Right atrium auricular region (tissue), 2 donors: Measurements from ENCODE around the gene NUTF2. TPM values are rescaled to one million over a fixed set of nuclear protein-coding genes. Genes with fewer than 3 reads are reported as not detected.
A peak's percentile ranks its signal among the peaks of the same experiment; 100 is the strongest.

ENCODE experiments used
- DNase-seq: peaks from one replicate; pipeline ENCODE4 v3.0.0-alpha.2; 2019; ENCODE audit warnings: low spot score
- H3K27ac ChIP-seq, 2 donors: fragments of 200-600 bp; sonication (generic); 1 replicate in 1 of 2; 2 replicates in 1 of 2; pipeline ENCODE4 v1.5.1; 2016 to 2019
- H3K27me3 ChIP-seq, 2 donors: fragments of 200-600 bp; sonication (generic); one replicate each; pipeline versions ENCODE4 v1.5.1 to v1.6.0; 2017 to 2019
- H3K36me3 ChIP-seq: fragments of 200-600 bp; sonication (generic); one replicate; pipeline ENCODE4 v1.5.1; 2016
- H3K4me1 ChIP-seq, 2 donors: fragments of 200-600 bp; sonication (generic); one replicate each; pipeline versions ENCODE4 v1.5.1 to v1.6.0; 2017 to 2019
- H3K4me3 ChIP-seq, 2 donors: fragments of 200-600 bp; sonication (generic); 1 replicate in 1 of 2; 2 replicates in 1 of 2; pipeline ENCODE4 v1.5.1; 2017 to 2019; ENCODE audit warnings: mild to moderate bottlenecking in 1 of 2, moderate library complexity in 1 of 2
- H3K9me3 ChIP-seq, 2 donors: fragments of 200-600 bp; sonication (generic); one replicate each; pipeline ENCODE4 v1.5.1; 2019
- total RNA-seq, 2 donors: library from RNA; depleted of rRNA; stranded (reverse); fragments of >200 nt; gene quantifications; one replicate each; pipeline ENCODE4 v1.1.0, GENCODE V29; 2016
- TF ChIP-seq, protein P1 (sequence below), 2 donors: fragments of 200-600 bp; sonication (generic); IDR thresholded peaks; one replicate each; pipeline ENCODE4 v1.5.1; 2019; ENCODE audit warnings: antibody characterized with exemption in 2 of 2

The NUTF2 gene
- total RNA-seq, 2 donors from 2014 or later = 44.6 to 132 TPM

DNA sequence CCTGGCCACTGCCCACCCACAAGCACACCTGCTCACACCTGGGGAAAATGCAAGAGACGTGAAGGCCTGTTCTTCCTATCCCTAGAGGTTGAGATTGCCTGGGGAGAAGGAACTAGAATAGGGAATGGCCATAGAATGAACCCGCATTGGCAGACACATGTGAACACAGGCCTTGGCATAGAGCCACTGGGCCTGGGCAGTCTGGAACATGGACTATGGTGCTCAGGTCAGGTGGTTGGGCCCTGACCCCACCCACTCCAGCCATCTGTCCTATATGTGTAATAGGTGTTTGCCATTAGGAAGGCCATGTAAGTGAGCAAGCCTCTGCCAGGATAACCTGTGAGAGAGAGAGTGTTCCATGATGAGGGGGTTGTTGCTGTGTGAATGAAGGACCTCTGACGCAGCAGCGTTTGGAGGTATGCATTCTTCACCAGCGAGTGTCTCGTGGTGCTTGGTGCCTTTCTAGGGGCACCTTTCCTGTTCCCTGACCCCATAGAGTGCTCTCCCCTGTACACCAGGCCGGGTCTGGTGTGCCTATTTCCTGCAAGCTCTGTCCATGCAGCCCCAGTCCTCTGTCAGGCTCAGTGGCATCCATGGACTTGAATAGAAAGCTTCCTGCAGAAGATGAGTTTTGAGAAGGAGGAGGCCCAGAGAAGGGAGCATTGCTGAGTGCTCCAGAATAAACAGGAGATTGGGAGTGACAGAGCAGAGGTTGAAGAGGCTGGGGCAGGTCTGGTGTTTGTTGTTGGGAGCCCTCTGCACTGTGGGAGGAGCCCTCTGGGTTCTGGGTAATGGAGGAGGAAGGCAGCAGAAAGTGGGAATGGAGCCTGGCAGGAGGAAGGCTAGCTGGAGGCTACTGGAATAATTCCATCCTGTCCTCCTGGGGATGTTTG lies 69.3 kb downstream of the NUTF2 start:
- TF ChIP-seq, protein P1, sequence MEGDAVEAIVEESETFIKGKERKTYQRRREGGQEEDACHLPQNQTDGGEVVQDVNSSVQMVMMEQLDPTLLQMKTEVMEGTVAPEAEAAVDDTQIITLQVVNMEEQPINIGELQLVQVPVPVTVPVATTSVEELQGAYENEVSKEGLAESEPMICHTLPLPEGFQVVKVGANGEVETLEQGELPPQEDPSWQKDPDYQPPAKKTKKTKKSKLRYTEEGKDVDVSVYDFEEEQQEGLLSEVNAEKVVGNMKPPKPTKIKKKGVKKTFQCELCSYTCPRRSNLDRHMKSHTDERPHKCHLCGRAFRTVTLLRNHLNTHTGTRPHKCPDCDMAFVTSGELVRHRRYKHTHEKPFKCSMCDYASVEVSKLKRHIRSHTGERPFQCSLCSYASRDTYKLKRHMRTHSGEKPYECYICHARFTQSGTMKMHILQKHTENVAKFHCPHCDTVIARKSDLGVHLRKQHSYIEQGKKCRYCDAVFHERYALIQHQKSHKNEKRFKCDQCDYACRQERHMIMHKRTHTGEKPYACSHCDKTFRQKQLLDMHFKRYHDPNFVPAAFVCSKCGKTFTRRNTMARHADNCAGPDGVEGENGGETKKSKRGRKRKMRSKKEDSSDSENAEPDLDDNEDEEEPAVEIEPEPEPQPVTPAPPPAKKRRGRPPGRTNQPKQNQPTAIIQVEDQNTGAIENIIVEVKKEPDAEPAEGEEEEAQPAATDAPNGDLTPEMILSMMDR (IDR thresholded peaks at IDR 0.05) = no peak
- Histone ChIP-seq H3K4me1 (peaks cover 0 to 49% of the 10 kb centered on the region in 2 donors), H3K36me3 (peaks cover 14% of the 10 kb centered on the region), H3K27ac (peak overlapping the region in 1 of 2 donors; percentile 94), H3K4me3 (no peak overlapping the region), H3K9me3 (no peaks in the 10 kb centered on the region), H3K27me3 (no peaks in the 10 kb centered on the region)
- no peak for DNase-seq

DNA sequence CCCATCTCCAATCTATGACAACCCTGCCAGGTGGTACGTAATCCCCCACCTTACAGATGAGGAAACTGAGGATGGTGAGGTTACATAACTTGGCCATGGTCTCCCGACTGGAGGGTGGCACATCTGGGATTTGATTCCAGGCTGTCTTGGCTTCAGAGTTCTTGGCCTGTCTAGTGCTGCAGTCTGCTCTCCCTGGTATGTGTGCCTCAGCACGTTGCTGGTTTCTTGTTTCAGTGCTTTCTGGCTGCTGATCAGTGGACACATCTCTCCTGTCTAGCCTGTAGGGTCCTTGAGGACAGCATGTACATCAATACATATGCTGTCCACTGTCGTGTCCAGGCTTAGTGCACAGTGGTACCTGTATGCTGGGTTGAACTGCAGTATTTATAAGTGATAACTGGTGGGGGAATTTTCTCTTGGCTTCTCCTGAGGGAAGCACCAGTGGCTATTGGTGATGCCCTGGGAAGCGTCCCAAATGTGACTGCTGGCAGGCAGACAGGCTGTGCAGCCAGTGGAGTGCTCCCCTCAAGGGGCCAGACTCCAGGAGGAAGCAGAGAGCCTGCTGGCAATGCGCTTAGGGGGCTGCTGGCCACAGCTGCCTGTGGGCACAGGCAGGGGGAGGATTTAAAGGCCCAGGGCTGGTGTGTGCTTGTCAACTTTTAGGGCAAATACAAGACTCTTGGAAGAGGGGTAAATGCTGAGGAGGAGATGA lies 70.6 kb downstream of the NUTF2 start:
- H3K4me3 ChIP-seq = no peak overlapping the region
- H3K27ac ChIP-seq = peak overlapping the region; percentile 77 to 94
- no peaks in the 10 kb centered on the region for H3K27me3 ChIP-seq
- H3K9me3 ChIP-seq = no peaks in the 10 kb centered on the region
- DNase-seq = no peak
- peaks cover 2% of the 10 kb centered on the region for H3K36me3 ChIP-seq
- H3K4me1 ChIP-seq = peaks cover 0 to 62% of the 10 kb centered on the region in 2 donors
- TF ChIP-seq, protein P1 (IDR thresholded peaks at IDR 0.05) = no peak

DNA sequence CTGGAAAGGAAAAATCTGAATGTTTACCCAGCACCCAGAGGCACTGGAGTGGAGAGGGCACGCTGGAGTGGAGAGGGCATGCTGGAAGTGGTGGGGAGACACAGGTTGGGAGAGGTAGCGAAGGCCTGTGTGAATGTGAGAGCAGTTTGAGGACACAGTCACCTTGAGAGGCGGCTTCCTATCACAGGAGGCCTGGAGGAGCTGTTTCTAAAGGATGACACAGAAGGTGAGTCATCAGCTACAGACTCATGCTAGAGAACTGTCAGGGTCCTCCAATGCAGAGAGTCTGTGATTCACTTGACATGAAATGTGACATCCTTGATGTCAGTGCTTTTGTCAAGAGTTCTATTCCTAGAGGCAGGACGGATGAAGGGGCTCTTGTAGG lies 71.1 kb downstream of the NUTF2 start:
- H3K4me3 ChIP-seq = no peak overlapping the region
- H3K4me1 ChIP-seq = peaks cover 0 to 67% of the 10 kb centered on the region in 2 donors
- peak overlapping the region; percentile 77 to 94 for H3K27ac ChIP-seq
- no peaks in the 10 kb centered on the region for H3K27me3 ChIP-seq
- DNase-seq = no peak
- TF ChIP-seq, protein P1 (IDR thresholded peaks at IDR 0.05) = no peak
- no peaks in the 10 kb centered on the region for H3K9me3 ChIP-seq
- H3K36me3 ChIP-seq = no peaks in the 10 kb centered on the region

DNA sequence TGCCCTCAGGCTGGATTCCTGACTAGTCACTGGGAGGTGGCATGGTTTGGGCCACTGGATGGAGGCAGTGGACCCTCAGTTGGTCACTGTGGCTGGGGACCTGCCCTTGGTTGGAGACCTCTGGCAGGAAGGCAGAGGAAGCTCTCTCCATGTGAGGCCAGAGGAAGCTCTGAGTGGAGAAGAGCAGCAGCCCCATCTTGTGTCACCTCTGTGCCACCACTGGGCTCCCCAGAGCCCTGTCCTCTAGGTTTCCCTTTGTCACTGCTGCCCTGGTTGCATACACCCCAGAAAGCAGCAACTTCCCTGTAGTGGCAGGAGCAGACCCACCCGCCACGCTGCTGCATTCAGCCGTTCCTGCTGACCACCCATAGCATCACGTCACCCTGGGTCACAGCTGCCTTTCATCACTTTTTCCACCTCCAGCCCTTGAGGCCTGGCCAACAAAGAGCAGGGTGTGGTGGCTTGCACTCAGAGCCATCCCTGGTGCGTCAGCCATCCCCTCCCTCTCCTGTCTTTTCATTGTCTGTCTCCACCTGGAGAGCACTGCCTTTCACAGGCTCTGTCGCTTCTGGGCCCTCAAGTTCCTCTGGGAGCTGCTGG lies 73.0 kb downstream of the NUTF2 start:
- peaks cover 0 to 80% of the 10 kb centered on the region in 2 donors for H3K4me1 ChIP-seq
- no peak for DNase-seq
- H3K36me3 ChIP-seq = no peaks in the 10 kb centered on the region
- H3K27ac ChIP-seq = peak overlapping the region; percentile 77 to 94
- H3K9me3 ChIP-seq = no peaks in the 10 kb centered on the region
- no peak overlapping the region for H3K4me3 ChIP-seq
- H3K27me3 ChIP-seq = no peaks in the 10 kb centered on the region
- TF ChIP-seq, protein P1 (IDR thresholded peaks at IDR 0.05) = peak in 1 of 2 donors; percentile 44

Other genes starting within 250 kb of the NUTF2 start
- gene CARMIL2, start 201.8 kb upstream of the NUTF2 start, total RNA-seq = under 1 TPM in 1 of 2 donors, not detected in 1; 0.47 TPM
- 10 to 100 TPM in 1 of 2 donors, 1 to 10 TPM in 1; 7.0 to 10.8 TPM for gene ACD, start 186.7 kb upstream of the NUTF2 start, total RNA-seq
- 1 to 10 TPM; 3.9 to 5.6 TPM for gene PARD6A, start 186.0 kb upstream of the NUTF2 start, total RNA-seq
- gene ENKD1, start 180.2 kb upstream of the NUTF2 start, total RNA-seq = 10 to 100 TPM in 1 of 2 donors, 1 to 10 TPM in 1; 9.2 to 12.3 TPM
- 1 to 10 TPM; 3.6 to 7.7 TPM for gene C16orf86, start 180.1 kb upstream of the NUTF2 start, total RNA-seq
- gene GFOD2, start 127.6 kb upstream of the NUTF2 start, total RNA-seq = 1 to 10 TPM; 7.1 to 9.2 TPM
- 1 to 10 TPM; 7.8 to 8.9 TPM for gene RANBP10, start 40.4 kb upstream of the NUTF2 start, total RNA-seq
- under 1 TPM in 1 of 2 donors, not detected in 1; 0.55 TPM for gene TSNAXIP1, start 40.0 kb upstream of the NUTF2 start, total RNA-seq
- gene THAP11, start 4.6 kb upstream of the NUTF2 start, total RNA-seq = 10 to 100 TPM; 42.5 to 59.4 TPM
- gene CENPT, start 760 bp downstream of the NUTF2 start, total RNA-seq = 10 to 100 TPM in 1 of 2 donors, 1 to 10 TPM in 1; 8.7 to 19.1 TPM
- 10 to 100 TPM; 21.2 to 39.5 TPM for gene EDC4, start 26.1 kb downstream of the NUTF2 start, total RNA-seq
- gene NRN1L, start 38.0 kb downstream of the NUTF2 start, total RNA-seq = not detected
- gene PSKH1, start 46.3 kb downstream of the NUTF2 start, total RNA-seq = 10 to 100 TPM; 18.4 to 23.2 TPM
- under 1 TPM in 1 of 2 donors, not detected in 1; 0.59 TPM for gene CTRL, start 84.9 kb downstream of the NUTF2 start, total RNA-seq
- gene PSMB10, start 89.9 kb downstream of the NUTF2 start, total RNA-seq = 10 to 100 TPM; 37.3 to 38.4 TPM
- 10 to 100 TPM in 1 of 2 donors, 1 to 10 TPM in 1; 2.9 to 11.8 TPM for gene LCAT, start 97.2 kb downstream of the NUTF2 start, total RNA-seq
- 10 to 100 TPM; 39.5 to 85.9 TPM for gene SLC12A4, start 121.7 kb downstream of the NUTF2 start, total RNA-seq
- not detected for gene DPEP3, start 133.6 kb downstream of the NUTF2 start, total RNA-seq
- 1 to 10 TPM in 1 of 2 donors, under 1 TPM in 1; 0.85 to 1.6 TPM for gene DPEP2, start 152.6 kb downstream of the NUTF2 start, total RNA-seq
- not detected for gene DPEP2NB, start 169.0 kb downstream of the NUTF2 start, total RNA-seq
- gene DDX28, start 176.3 kb downstream of the NUTF2 start, total RNA-seq = 1 to 10 TPM; 4.3 to 4.8 TPM
- gene DUS2, start 176.4 kb downstream of the NUTF2 start, total RNA-seq = 1 to 10 TPM; 4.5 to 4.9 TPM
- 10 to 100 TPM; 24.5 to 45.0 TPM for gene NFATC3, start 238.4 kb downstream of the NUTF2 start, total RNA-seq